SKM-1 treated with dmso at 0.1 percent for 144 hours (cell line): ENCODE data around the gene PIK3R2.

Experiments used
- DNase-seq: peaks from one replicate; lab custom pipeline; 2025; ENCODE audit not compliant: unreplicated experiment; lab: John Stamatoyannopoulos, UW

The PIK3R2 gene

GRCh38 chr19:18122860-18123795 lies 29.8 kb upstream of the PIK3R2 start:
- DNase-seq: no peak

- DNase-seq: no peak
These were observed 29.1 kb upstream of the PIK3R2 start for GRCh38 chr19:18123819-18124218.

- DNase-seq: peak; percentile 14
These were observed 26.9 kb upstream of the PIK3R2 start for GRCh38 chr19:18126097-18126496.

GRCh38 chr19:18128044-18128443 lies 24.9 kb upstream of the PIK3R2 start:
- peak; percentile 84 for DNase-seq

GRCh38 chr19:18128805-18129204 lies 24.2 kb upstream of the PIK3R2 start:
- no peak for DNase-seq

- no peak for DNase-seq
These were observed 22.3 kb upstream of the PIK3R2 start for GRCh38 chr19:18130523-18131242.

GRCh38 chr19:18131841-18132596 lies 20.9 kb upstream of the PIK3R2 start:
- no peak for DNase-seq

- DNase-seq: no peak
These were observed 17.0 kb upstream of the PIK3R2 start for GRCh38 chr19:18135712-18136584.

- no peak for DNase-seq
These were observed 15.7 kb upstream of the PIK3R2 start for GRCh38 chr19:18137242-18137641.

GRCh38 chr19:18137657-18138339 lies 15.2 kb upstream of the PIK3R2 start:
- peak; percentile 25 for DNase-seq

- no peak for DNase-seq
These were observed 12.5 kb upstream of the PIK3R2 start for GRCh38 chr19:18140473-18140872.

GRCh38 chr19:18141031-18141430 lies 11.9 kb upstream of the PIK3R2 start:
- DNase-seq: no peak

GRCh38 chr19:18143902-18144301 lies 9.1 kb upstream of the PIK3R2 start:
- DNase-seq: no peak

- DNase-seq: no peak
These were observed 8.6 kb upstream of the PIK3R2 start for GRCh38 chr19:18144361-18144760.

- DNase-seq: no peak
These were observed 8.1 kb upstream of the PIK3R2 start for GRCh38 chr19:18144906-18145305.

GRCh38 chr19:18145391-18145999 lies 7.5 kb upstream of the PIK3R2 start:
- DNase-seq: no peak

- DNase-seq: no peak
These were observed 5.6 kb upstream of the PIK3R2 start for GRCh38 chr19:18147396-18147795.

- DNase-seq: no peak
These were observed 3.4 kb upstream of the PIK3R2 start for GRCh38 chr19:18149596-18149975.

GRCh38 chr19:18150776-18151624 lies 2.0 kb upstream of the PIK3R2 start:
- DNase-seq: no peak
